OCI-LY1 (cell line): ENCODE data around the gene LEMD3.

Source experiments
- EZH2 ChIP-seq: fragments of 200-600 bp; sonication (generic), shearing (Covaris generic); IDR thresholded peaks from 2 replicates; pipeline ENCODE4 v1.8.0; 2017; ENCODE audit warnings: borderline replicate concordance, mixed run types, mild to moderate bottlenecking, antibody characterized with exemption, low read length, moderate library complexity, mixed read lengths
- TF ChIP-seq, protein P1 (sequence below): fragments of 200-600 bp; sonication (generic), shearing (Covaris generic); IDR thresholded peaks from 2 replicates; pipeline ENCODE4 v1.5.1; 2017; ENCODE audit warnings: mild to moderate bottlenecking, antibody characterized with exemption, low read length, moderate library complexity, mixed read lengths

DNA sequence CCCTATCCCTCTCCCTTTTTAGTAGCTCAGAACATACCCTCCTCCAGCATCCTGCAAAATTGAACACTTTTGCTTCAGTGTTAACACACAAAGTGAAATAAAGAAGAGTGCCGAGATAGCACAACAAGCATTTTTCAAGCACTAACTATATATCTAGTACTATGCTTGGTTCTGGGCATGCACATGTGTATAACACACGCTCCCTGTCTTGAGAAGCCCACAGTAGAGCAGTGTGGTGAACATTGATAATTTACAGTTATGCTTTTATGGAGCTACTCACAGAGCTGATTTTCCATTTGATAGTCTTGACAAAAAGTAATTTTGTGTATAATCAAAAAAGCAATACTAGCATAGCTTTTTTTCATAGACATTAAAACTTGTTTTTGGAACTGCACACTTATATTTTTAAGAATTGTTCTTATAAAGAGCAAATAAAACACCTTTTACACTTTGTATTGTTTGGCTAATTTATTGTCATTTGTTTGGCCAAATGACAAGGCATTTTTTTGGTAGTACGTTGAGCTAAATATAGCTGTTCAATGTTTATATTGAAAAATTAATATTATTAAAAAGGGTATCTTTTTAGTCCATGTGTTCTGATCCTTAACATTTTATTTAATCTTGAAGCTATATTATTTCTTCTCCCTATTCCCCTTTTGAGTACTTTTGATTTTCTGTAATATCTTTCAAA lies 39.7 kb downstream of the LEMD3 start:
- TF ChIP-seq, protein P1, sequence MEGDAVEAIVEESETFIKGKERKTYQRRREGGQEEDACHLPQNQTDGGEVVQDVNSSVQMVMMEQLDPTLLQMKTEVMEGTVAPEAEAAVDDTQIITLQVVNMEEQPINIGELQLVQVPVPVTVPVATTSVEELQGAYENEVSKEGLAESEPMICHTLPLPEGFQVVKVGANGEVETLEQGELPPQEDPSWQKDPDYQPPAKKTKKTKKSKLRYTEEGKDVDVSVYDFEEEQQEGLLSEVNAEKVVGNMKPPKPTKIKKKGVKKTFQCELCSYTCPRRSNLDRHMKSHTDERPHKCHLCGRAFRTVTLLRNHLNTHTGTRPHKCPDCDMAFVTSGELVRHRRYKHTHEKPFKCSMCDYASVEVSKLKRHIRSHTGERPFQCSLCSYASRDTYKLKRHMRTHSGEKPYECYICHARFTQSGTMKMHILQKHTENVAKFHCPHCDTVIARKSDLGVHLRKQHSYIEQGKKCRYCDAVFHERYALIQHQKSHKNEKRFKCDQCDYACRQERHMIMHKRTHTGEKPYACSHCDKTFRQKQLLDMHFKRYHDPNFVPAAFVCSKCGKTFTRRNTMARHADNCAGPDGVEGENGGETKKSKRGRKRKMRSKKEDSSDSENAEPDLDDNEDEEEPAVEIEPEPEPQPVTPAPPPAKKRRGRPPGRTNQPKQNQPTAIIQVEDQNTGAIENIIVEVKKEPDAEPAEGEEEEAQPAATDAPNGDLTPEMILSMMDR: no peak
- TF ChIP-seq EZH2: no peak
